ENCODE measurements around the gene ERAS.

Gene ERAS, protein sequence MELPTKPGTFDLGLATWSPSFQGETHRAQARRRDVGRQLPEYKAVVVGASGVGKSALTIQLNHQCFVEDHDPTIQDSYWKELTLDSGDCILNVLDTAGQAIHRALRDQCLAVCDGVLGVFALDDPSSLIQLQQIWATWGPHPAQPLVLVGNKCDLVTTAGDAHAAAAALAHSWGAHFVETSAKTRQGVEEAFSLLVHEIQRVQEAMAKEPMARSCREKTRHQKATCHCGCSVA

GRCh38 chrX:48826135-48826875 is at the start of gene ERAS:
Gene ERAS, plus strand, starts transcription at chrX:48826513. Its CDS starts 2,611 bp downstream, at chrX:48829124.
- no peak for DNase-seq

DNA sequence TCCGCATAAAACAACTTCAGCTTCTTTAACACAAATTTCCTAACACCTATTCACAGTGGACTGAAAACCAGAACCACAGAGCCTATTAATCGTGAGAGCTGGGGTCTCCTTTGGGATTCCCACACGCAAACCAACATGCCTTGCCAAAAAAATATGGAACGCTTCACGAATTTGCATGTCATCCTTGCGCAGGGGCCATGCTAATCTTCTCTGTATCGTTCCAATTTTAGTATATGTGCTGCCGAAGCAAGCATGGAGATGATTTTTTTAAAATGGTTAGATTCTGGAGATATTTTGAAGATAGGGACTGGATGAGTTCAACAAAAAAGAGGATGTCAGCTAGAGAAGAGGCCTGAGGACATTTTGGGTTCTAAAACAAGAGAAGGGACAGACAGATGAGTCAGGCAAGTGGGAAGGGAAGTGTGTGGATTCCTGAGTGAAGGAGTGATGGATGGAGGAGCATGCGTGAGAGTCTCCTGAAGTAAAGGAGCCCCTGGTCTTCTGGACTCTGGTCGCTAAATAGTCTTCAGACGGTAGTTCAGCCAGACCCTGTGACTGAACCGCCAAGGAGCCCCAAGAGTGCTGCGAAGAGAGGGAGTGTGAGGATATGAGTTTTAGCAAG is 49.4 kb upstream of the ERAS start:
- no peak for DNase-seq

DNA sequence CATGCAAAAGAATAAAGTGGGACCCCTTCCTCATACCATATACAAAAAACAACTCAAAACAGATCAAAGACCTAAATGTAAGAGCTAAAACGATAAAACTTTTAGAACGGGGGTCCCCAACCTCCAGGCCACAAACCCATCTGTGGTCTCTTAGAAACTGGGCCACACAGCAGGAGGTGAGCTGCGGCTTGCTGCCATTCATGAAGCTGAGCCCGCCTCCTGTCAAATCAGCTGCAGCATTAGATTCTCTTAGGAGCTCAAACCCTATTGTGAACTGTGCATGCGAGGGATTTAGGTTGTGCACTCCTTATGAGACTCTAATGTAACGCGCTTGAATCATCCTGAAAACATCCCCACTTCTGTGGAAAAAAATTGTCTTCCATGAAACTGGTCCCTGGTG is 46.9 kb upstream of the ERAS start:
- DNase-seq, result peak; percentile 22

- DNase-seq, result no peak
Observed at GRCh38 chrX:48781705-48782104, 44.6 kb upstream of the ERAS start.

- DNase-seq, result no peak
Observed at GRCh38 chrX:48782216-48782615, 44.1 kb upstream of the ERAS start.

- no peak for DNase-seq
Observed at GRCh38 chrX:48782795-48783194, 43.5 kb upstream of the ERAS start.

DNA sequence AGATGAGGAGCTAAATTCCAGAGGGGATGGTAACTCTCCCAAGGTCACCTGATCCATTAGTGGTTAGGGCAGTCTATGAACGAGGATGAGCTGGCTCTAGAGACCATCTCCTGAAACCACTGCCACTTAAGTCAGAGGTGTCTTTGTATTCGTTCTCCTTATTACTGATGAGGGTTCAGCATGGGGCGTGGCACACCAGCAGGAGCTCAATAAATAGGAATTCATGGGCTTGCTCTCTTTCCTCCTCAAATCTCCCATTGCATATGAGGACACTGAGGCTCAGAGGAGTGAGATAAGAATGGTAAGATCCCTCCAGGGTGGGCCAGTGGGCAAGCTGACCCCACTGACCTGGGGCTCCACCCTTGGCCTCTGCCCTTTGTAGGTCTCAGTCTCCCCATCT is 41.6 kb upstream of the ERAS start:
- no peak for DNase-seq

GRCh38 chrX:48785186-48785539 is 41.1 kb upstream of the ERAS start:
- DNase-seq, result no peak

DNA sequence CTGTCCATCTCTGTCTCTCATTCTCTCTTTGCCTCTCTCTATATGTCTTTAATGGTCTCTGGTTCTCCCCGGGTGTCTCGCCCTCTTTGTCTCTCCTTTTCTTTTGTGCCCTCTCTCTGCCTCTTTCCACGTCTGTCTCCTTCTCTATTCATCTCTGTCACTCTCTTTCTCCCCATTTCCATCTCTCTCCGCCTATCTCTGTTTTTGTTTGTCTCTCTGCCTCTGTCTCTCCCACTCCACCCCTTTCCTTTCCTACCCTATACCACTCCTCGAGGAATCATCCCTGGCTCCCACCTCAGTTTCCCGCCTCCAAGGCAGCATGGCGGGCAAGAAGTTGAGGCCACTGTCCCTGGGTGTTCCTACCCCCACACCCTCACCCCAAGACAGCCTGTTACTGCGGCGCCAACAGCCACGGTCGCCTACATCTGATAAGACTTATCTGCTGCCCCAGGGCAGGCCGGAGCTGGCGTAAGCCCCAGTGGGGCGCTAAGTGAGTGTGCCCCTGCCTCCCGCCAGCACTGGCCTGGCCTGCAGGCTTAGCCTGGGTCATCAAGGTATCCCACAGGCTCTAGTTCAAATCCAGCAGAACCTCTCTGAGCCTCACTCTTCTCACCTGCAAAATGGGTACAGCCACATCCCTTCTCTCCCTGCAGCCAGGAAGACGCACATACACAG is 40.6 kb upstream of the ERAS start:
- no peak for DNase-seq

DNA sequence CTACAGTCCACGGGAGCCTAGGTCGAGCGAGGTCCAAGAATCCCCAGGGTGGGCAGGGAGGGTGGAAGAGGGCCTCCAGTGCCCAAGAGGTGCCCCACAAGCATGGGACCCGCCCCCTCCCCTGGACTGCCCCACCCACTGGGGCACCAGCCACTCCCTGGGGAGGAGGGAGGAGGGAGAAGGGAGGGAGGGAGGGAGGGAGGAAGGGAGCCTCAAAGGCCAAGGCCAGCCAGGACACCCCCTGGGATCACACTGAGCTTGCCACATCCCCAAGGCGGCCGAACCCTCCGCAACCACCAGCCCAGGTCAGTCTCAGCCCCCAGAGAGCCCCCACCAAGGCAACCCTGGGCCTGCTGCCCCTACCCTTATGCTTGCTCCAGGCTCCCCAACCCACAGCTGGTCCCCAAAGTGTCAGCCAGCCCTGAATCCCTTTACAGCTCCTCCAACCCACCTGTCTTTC is 39.9 kb upstream of the ERAS start, which contains the start of gene GATA1:
Gene GATA1, plus strand, starts transcription at position 250 of the 460 bp plus-strand sequence. CDS start 4,520 bp downstream, outside the sequence.
- no peak for DNase-seq

DNA sequence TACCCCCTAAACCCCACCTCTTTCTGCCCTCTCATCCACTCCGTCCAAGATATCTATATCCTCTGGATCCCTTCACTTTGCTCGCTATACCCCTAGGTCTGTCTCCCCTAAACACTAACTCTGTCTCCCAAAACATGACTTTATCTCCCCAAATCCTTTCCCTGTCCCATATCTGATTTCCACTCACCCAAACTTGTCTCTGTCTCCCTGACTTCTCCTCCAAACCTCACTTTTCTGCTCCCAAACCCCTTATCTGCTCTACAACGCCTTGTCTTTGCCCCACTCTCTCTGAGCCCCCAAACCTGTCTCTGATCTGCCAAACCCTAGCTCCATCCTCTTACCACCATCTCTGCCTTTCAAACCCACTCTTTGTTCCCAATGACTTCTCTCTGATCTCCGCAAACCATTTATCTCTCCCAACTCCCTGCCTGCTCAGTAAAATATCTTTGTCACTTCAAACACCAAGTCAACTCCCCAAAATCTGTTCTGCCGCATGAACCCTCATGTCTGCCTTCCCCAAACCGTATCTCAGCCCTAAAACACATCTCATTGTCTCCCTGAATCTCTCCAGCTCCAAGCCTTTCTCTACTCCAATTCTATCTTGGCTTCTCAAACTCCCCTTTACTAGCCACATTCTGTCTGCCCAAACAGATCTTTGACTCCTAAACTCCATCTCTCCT is 39.3 kb upstream of the ERAS start:
- no peak for DNase-seq

DNA sequence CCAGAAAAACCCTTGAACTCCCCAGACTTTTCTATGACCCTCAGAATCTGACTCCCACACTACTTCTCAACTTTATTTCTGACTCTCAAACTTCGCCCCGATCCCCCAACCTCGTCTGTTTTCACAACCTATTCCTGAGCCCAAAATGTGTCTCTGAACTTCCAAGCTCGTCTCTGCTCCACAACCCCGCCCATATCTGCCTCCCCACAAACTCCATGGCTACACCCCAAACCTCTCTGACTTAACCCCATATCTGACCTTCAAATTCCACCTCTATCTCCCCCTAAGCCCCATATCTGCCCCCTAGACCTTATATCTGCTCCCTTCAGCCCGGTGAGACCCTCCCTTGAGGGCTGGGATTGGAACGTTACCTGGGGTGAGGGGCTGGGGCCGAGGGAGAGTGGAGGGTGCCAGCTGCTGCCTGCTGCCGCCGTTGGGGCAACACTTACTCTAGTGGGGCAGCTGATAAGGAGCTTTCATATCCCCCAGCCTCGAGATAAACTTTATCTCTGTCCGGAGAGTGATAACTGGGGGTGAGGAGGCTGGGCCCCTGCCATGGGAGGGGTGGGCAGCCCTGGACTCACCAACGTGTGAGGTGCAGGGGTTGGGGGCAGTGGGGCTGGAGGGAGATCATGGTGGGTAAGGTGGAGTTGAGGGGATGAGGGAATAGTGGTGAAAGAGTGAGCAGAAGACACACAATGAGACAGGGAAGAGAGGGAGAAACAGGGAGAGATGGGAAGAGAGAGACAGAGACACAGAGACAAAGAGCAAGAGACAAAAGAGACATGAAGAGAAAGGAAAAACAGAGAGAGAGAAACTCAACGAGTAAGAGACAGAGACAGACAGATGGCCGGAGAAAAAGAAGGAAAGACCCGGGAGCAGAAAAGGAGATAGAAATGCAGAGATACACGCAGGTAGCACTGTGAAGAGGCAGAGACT is 38.5 kb upstream of the ERAS start:
- DNase-seq, result no peak

DNA sequence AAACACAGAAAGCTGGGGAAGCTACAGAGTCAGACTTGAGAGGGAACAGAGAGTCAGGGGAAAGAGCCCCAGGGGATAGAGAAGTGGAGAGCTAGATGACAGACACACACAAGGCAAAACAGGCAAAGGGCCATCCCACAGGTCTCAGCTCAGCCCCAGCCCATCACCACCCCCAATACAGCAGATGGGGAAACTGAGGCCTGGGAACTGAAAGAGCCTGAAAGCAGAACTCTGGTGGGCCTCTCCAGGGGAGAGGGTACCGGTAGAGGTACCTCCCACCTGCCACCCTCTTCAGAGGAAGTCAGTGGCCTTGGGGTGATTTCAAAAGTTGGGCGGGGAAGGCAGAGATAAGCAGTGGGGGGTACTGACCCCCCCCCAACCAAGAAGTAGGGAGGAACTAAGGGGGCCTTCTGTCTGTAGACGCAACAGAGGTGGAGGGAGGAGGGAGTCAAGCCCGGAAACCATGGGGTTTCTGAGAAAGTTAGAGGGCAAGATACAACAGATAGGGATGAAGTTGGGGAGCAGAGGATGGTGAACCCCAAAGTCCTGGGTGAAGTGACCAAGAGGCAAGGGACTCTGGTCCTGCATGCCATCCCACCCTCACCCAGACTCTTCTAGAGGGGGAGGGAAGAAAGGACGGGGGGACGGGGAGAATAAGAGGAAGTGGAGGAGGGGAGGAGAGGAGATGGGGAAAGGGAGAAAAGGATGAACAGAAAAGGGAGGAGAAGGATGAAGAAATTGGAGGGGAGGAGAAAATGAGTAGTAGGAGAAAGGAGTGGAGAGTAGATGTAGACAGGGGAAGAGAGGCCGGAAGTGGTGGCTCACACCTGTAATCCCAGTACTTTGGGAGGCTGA is 36.7 kb upstream of the ERAS start:
- no peak for DNase-seq

DNA sequence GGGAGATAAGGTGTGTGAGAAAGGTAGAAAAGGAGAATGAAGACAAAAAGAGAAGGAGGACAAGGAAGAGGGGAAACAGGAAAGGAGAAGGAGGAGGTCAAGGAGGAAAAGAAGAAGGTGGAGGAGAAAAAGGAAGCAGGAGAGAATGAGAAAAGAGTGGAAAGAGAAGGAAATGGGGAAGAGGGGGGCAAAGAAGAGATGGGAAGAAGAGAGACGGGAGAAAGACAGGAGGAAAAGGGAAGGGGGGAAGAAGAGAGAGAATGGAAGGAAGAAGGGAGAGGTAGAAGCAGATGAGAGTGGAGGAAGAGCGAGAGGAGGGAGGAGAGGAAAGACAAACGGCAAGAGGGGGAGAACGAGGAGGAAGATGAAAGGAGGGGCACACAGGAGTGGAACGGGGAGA is 35.8 kb upstream of the ERAS start:
- DNase-seq, result no peak

- no peak for DNase-seq
Observed at GRCh38 chrX:48791063-48791820, 35.1 kb upstream of the ERAS start.

GRCh38 chrX:48792219-48792618 is 34.1 kb upstream of the ERAS start:
- no peak for DNase-seq

DNA sequence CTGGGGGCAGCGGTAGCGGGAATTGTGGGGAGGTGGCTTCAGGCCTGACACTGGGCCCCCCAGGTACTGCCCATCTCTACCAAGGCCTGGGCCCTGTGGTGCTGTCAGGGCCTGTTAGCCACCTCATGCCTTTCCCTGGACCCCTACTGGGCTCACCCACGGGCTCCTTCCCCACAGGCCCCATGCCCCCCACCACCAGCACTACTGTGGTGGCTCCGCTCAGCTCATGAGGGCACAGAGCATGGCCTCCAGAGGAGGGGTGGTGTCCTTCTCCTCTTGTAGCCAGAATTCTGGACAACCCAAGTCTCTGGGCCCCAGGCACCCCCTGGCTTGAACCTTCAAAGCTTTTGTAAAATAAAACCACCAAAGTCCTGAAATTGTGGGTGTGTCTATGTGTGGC is 32.4 kb upstream of the ERAS start:
- no peak for DNase-seq

GRCh38 chrX:48794340-48794910 is 31.9 kb upstream of the ERAS start:
- DNase-seq, result no peak

DNA sequence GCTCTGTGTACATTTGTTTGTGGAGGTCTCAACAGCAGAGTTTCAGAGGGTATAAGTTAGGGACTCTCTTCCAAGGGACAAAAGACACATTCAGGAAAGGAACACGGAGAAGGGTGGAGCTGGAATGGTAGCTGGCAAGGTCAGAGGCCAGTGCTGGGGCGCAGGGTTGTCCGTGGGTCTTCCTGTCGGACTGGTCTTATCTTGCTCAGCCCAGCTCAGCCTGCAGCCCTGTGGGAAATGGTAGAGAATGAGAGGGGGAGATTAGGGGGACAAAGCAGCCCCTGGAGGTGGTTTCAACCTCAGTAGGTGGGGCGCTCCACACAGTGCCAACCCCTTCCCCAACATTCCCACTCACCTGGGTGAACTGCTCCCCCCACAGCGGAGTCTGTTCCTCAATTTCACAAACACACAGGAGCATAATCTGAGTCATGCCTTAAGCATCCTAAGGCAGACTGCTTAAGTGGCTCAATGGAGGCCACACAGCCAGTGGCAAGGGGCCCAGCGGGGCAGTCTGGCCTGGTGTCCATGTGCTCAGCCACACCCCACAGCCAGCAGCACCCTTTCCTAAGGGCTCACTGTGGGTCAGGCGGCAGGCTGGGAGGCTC is 31.3 kb upstream of the ERAS start:
- no peak for DNase-seq
